NB4 (cell line): ENCODE results near the gene C1orf21.

ENCODE experiments used
- DNase-seq: peaks from one replicate; pipeline ENCODE4 v3.0.0; 2010; ENCODE audit warnings: low read depth
- H3K4me3 ChIP-seq: one replicate; pipeline ENCODE4 v1.5.1; 2011; ENCODE audit warnings: mild to moderate bottlenecking, low read depth, low read length, moderate library complexity
- CTCF ChIP-seq: IDR thresholded peaks from one replicate; pipeline ENCODE4 v1.5.1; 2012; ENCODE audit warnings: low read depth, low read length
- MAX ChIP-seq: IDR thresholded peaks from 2 replicates; pipeline ENCODE4 v1.6.1; 2011; ENCODE audit warnings: low read depth, low read length
- MYC ChIP-seq: IDR thresholded peaks from 2 replicates; pipeline ENCODE4 v1.6.1; 2011; ENCODE audit warnings: low read depth, low read length
- POLR2A ChIP-seq: IDR thresholded peaks from 2 replicates; pipeline ENCODE4 v1.6.1; 2011; ENCODE audit warnings: mild to moderate bottlenecking; ENCODE audit not compliant: insufficient read length; ENCODE audit errors: extremely low read depth

C1orf21 gene

GRCh38 chr1:184485751-184486723, 99.2 kb downstream of the C1orf21 start:
- TF ChIP-seq CTCF = no peak
- no peak for TF ChIP-seq MYC
- no peak for TF ChIP-seq MAX
- TF ChIP-seq POLR2A = no peak
- no peak for DNase-seq
- H3K4me3 ChIP-seq = no peak overlapping the region

- H3K4me3 ChIP-seq = no peak overlapping the region
- no peak for DNase-seq
- TF ChIP-seq POLR2A (no peak), CTCF (no peak), MAX (no peak), MYC (no peak)
Observed at GRCh38 chr1:184486761-184487445, 100.1 kb downstream of the C1orf21 start.

- no peak for TF ChIP-seq MYC
- no peak for TF ChIP-seq CTCF
- no peak for TF ChIP-seq MAX
- TF ChIP-seq POLR2A = no peak
Observed at GRCh38 chr1:184487531-184488193, 100.8 kb downstream of the C1orf21 start.

GRCh38 chr1:184489908-184490307, 103.1 kb downstream of the C1orf21 start:
- no peak for TF ChIP-seq MYC
- no peak for TF ChIP-seq MAX
- no peak for TF ChIP-seq CTCF
- no peak for TF ChIP-seq POLR2A
- DNase-seq = no peak
- no peak overlapping the region for H3K4me3 ChIP-seq

More at GRCh38 chr1:184487531-184488193, 100.8 kb downstream of the C1orf21 start:
- no peak overlapping the region for H3K4me3 ChIP-seq
- no peak for DNase-seq

GRCh38 chr1:184492536-184492935, 105.7 kb downstream of the C1orf21 start:
- TF ChIP-seq MAX (no peak), POLR2A (no peak), CTCF (no peak), MYC (no peak)
- no peak for DNase-seq
- H3K4me3 ChIP-seq = no peak overlapping the region
